PC-9 (cell line): ENCODE measurements around the gene CDKN2B-AS1.

Experiments
- EZH2 ChIP-seq: fragments of 200-600 bp; sonication (generic); IDR thresholded peaks from 2 replicates; pipeline ENCODE4 v1.8.0; 2017; ENCODE audit warnings: antibody characterized with exemption, low read depth
- TF ChIP-seq, protein P1 (sequence below): fragments of 200-600 bp; sonication (generic); conservative IDR thresholded peaks from 2 replicates; pipeline ENCODE4 v1.6.1; 2017; ENCODE audit warnings: mixed run types, antibody characterized with exemption, mild to moderate bottlenecking, moderate library complexity

DNA sequence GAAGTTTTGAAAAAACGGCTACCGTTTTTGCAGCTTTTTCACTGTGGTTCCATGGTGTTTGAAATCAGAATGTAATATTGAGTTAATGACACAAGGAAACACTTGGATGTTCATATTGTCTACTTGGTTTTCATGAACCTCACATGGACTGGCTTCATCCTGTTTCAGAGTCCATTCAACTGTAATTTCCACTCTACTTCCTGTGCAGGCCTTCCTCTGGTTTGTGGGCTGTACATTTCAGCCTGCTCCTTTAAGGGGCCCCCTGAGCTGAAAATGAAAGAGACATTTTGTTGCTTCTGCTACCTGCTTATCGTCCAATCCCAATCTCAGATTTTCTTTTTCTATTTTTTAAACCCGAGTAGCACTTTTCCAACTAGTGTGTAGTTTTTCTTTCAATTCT lies 56.3 kb downstream of the CDKN2B-AS1 start:
- TF ChIP-seq, protein P1, sequence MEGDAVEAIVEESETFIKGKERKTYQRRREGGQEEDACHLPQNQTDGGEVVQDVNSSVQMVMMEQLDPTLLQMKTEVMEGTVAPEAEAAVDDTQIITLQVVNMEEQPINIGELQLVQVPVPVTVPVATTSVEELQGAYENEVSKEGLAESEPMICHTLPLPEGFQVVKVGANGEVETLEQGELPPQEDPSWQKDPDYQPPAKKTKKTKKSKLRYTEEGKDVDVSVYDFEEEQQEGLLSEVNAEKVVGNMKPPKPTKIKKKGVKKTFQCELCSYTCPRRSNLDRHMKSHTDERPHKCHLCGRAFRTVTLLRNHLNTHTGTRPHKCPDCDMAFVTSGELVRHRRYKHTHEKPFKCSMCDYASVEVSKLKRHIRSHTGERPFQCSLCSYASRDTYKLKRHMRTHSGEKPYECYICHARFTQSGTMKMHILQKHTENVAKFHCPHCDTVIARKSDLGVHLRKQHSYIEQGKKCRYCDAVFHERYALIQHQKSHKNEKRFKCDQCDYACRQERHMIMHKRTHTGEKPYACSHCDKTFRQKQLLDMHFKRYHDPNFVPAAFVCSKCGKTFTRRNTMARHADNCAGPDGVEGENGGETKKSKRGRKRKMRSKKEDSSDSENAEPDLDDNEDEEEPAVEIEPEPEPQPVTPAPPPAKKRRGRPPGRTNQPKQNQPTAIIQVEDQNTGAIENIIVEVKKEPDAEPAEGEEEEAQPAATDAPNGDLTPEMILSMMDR, result no peak
- TF ChIP-seq EZH2, result no peak
